Upper lobe of right lung (tissue), 1 donor: ENCODE data around the gene FCN2. TPM values are rescaled to one million over a fixed set of nuclear protein-coding genes. Genes with fewer than 3 reads are reported as not detected.

Source experiments
- ATAC-seq: fragments of 200-7000 bp; cut with Tn5 transposase; one replicate; pipeline ENCODE4 v1.9.1; 2020; ENCODE audit warnings: mild to moderate bottlenecking, moderate library complexity
- DNase-seq: peaks from one replicate; pipeline ENCODE4 v3.0.0-alpha.2; 2020
- H3K27ac ChIP-seq: fragments of 200-600 bp; one replicate; pipeline ENCODE4 v1.8.0; 2022
- H3K27me3 ChIP-seq: fragments of 200-600 bp; one replicate; pipeline ENCODE4 v1.8.0; 2022; ENCODE audit warnings: mild to moderate bottlenecking
- H3K36me3 ChIP-seq: fragments of 200-600 bp; one replicate; pipeline ENCODE4 v1.8.0; 2022
- H3K4me1 ChIP-seq: fragments of 200-600 bp; one replicate; pipeline ENCODE4 v1.8.0; 2022
- H3K4me3 ChIP-seq: fragments of 200-600 bp; one replicate; pipeline ENCODE4 v1.8.0; 2022; ENCODE audit warnings: mild to moderate bottlenecking
- H3K9me3 ChIP-seq: fragments of 200-600 bp; one replicate; pipeline ENCODE4 v1.8.0; 2022
- intact Hi-C: fragments of 100-400 bp; cut with DNase I; formaldehyde crosslinking; loops from one replicate; pipeline ENCODE4 v1.11.0; 2022
- total RNA-seq: library from RNA; stranded (reverse); fragmentation: NEBNext Ultra II Directional; extraction: Animal tissue kit (Norgen Biotek cat#: 25700); gene quantifications from one replicate; pipeline ENCODE4 v1.2.1, GENCODE V29; 2021
- TF ChIP-seq, protein P1 (sequence below): fragments of 200-600 bp; IDR thresholded peaks from one replicate; pipeline ENCODE4 v1.8.0; 2022; ENCODE audit warnings: antibody characterized with exemption
- donor health status: DM: no; HTN: yes; CAD: no; lungs with severe emphysema.

FCN2 gene
- total RNA-seq, 1 donor from 2014 or later, result not detected

DNA sequence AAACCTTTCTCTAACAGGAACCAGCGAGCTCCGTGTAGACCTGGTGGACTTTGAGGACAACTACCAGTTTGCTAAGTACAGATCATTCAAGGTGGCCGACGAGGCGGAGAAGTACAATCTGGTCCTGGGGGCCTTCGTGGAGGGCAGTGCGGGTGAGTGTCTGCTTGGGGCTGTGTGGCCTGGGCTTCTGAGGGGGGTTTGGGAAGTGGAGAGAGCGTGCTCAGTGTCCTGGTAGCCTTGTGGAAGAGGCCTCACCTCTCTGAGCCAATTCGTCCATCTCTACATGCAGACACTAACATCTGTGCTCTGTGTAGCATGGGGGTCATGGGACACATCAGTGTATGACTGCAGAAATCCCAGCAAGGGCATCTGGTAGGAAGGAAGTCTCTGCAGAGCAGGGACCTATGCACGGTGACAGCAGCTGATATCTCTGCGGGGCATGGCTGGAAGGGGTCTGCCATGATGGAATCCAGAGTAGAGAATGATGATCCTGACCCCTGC is 5.9 kb downstream of the FCN2 start:
- intact Hi-C loops, result no loop called here
- DNase-seq (peak; percentile 54), ATAC-seq (no peak)
- no peaks in the 10 kb centered on the region for H3K27me3 ChIP-seq
- TF ChIP-seq, protein P1, sequence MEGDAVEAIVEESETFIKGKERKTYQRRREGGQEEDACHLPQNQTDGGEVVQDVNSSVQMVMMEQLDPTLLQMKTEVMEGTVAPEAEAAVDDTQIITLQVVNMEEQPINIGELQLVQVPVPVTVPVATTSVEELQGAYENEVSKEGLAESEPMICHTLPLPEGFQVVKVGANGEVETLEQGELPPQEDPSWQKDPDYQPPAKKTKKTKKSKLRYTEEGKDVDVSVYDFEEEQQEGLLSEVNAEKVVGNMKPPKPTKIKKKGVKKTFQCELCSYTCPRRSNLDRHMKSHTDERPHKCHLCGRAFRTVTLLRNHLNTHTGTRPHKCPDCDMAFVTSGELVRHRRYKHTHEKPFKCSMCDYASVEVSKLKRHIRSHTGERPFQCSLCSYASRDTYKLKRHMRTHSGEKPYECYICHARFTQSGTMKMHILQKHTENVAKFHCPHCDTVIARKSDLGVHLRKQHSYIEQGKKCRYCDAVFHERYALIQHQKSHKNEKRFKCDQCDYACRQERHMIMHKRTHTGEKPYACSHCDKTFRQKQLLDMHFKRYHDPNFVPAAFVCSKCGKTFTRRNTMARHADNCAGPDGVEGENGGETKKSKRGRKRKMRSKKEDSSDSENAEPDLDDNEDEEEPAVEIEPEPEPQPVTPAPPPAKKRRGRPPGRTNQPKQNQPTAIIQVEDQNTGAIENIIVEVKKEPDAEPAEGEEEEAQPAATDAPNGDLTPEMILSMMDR, result no peak
- no peak overlapping the region for H3K4me3 ChIP-seq
- no peaks in the 10 kb centered on the region for H3K36me3 ChIP-seq
- H3K9me3 ChIP-seq, result no peaks in the 10 kb centered on the region
- no peaks in the 10 kb centered on the region for H3K4me1 ChIP-seq
- H3K27ac ChIP-seq, result no peak overlapping the region

DNA sequence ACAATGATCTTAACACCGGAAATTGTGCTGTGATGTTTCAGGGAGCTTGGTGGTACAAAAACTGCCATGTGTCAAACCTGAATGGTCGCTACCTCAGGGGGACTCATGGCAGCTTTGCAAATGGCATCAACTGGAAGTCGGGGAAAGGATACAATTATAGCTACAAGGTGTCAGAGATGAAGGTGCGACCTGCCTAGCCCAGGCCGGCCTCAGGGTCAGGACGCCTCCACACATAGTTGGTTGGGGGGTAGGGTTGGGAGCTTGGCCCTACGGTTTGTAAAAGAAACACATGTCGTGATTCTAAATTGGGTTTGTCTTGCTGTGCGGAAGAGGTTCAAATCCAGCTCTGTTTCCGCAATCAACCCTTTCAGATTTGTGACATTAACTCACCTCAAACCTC is 6.6 kb downstream of the FCN2 start:
- Histone ChIP-seq H3K4me1 (no peaks in the 10 kb centered on the region), H3K4me3 (no peak overlapping the region), H3K9me3 (no peaks in the 10 kb centered on the region), H3K27me3 (no peaks in the 10 kb centered on the region), H3K27ac (no peak overlapping the region), H3K36me3 (no peaks in the 10 kb centered on the region)
- DNase-seq (peak; percentile 32), ATAC-seq (no peak)
- TF ChIP-seq, protein P1, result no peak
- intact Hi-C loops, result no loop called here

DNA sequence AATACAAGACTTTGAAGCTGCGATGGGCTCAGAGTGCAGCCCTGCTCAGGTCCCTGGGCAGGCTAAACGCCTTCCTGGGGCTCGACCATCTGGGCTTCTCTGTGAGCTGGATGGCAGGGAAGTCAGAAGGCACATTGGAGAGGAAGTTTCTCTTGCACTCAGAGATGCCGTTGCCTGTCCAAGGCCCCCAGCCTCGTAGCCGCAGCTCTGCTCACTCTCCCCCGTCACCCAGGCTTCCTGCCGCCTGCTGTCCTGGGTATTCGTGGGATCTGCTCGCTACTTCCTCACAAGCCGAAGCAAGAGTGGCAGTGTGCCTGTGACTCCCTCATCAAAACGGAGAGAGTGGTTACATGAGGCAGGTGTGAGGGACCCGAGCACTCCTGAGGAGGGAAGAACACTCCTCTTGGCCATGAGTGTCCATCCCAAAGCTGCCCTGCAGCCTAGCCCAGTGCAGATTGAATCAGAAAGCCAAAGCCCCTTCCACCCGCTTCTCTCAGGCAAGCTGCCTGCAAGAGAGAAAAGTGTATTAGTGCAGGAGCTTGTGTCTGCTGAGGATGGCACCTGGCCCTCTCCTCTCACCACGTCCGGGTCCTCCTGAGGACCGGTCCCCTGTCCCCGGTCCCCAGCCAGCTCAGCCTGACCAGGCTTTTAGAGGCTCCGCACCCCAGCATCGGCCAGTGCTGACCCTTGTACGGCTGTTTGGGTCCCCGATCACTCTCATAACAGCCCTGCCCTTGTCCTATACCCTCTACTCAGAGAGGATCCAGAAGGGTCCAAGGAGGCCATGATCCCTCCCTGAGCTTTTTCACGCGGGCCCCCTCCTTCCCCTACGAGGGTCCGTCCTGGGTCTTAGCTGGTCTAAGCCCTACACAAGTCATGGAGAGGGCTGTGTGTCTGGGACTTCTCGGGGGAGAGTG is 7.3 kb downstream of the FCN2 start:
- Histone ChIP-seq H3K27ac (no peak overlapping the region), H3K36me3 (no peaks in the 10 kb centered on the region), H3K27me3 (no peaks in the 10 kb centered on the region), H3K4me3 (no peak overlapping the region), H3K9me3 (no peaks in the 10 kb centered on the region), H3K4me1 (no peaks in the 10 kb centered on the region)
- TF ChIP-seq, protein P1, result no peak
- DNase-seq (peak; percentile 52), ATAC-seq (no peak)
- intact Hi-C loops, result no loop called here

DNA sequence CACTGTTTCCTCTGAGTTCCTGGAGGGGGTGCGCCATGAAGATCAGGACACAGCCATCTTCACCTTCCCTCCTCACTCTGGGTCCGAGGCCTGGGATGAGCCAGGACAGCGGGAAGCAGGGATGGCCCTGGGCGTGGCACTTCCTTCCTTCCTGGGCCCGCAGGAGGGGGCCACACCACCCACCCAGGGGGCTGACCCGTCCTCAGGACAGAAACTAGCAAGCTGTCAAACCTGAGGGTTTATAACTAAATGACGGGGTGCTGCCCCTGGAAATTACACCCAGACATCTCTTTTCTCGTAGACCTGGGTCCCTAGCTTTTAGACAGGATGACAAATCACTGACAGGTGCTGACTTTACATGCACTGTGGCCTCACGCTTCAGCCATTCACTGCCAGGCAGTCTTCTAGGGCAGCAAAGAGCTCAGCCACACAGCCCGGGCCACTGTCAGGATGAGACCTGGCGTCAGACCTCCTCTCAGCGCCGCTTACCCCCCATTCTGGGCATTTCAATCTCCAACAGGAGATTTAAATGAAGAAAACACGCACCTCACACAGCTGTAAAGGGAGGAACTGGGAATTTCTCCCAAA is 8.1 kb downstream of the FCN2 start:
- Histone ChIP-seq H3K4me1 (no peaks in the 10 kb centered on the region), H3K36me3 (no peaks in the 10 kb centered on the region), H3K27me3 (no peaks in the 10 kb centered on the region), H3K27ac (no peak overlapping the region), H3K4me3 (no peak overlapping the region), H3K9me3 (no peaks in the 10 kb centered on the region)
- DNase-seq, result peak; percentile 40
- intact Hi-C loops, result no loop called here
- TF ChIP-seq, protein P1, result no peak
- no peak for ATAC-seq

DNA sequence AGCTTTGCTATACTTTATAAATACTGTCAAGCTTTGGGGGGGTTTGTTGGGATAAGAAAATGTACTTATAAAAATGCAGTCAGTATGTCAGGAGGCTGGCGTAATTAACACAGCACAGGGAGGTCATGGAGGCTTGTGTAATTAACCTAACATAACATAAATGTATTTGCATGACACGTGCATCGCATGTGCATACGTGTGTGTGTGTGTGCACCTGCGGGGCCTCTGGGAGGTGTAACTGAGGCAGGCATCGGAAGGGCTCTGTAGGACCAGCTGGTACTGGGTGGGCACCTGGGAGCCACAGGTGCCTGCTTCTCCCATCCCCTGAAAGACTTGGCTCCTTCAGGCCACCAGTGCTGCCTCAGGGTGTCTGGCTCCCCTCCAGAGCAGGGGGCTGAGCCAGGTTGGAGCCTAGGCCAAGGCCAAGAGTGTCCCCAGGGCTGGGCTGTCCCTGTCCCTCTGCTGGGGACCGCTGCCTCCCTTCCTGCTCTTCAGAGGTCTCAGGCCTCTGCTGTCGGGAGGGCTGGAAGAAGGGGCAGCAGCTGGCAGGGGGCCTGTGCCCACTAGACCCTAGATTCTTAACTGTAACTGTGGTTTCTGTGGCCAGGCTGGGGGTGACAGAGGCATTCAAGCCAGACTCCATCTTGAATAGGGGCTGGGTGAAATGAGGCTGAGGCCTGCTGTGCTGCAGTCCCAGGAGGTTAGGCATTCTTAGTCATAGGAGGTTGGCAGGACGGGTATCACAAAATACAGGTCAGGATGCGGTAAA is 9.0 kb downstream of the FCN2 start:
- no peak overlapping the region for H3K4me3 ChIP-seq
- no peaks in the 10 kb centered on the region for H3K4me1 ChIP-seq
- TF ChIP-seq, protein P1, result no peak
- H3K9me3 ChIP-seq, result no peaks in the 10 kb centered on the region
- H3K36me3 ChIP-seq, result no peaks in the 10 kb centered on the region
- no peak overlapping the region for H3K27ac ChIP-seq
- no peaks in the 10 kb centered on the region for H3K27me3 ChIP-seq
- intact Hi-C loops, result no loop called here
- DNase-seq, result peak; percentile 27
- ATAC-seq, result no peak
